GM12873 (cell line): Measurements from ENCODE around the gene RFC3.

Experiments used
- TF ChIP-seq, protein P1 (sequence below): IDR thresholded peaks from 2 replicates; pipeline ENCODE4 v1.5.1; 2012; ENCODE audit warnings: low read depth, mild to moderate bottlenecking, moderate library complexity, low read length, control low read depth; ENCODE audit not compliant: insufficient read depth; ENCODE audit errors: missing control alignments

RFC3 gene

DNA sequence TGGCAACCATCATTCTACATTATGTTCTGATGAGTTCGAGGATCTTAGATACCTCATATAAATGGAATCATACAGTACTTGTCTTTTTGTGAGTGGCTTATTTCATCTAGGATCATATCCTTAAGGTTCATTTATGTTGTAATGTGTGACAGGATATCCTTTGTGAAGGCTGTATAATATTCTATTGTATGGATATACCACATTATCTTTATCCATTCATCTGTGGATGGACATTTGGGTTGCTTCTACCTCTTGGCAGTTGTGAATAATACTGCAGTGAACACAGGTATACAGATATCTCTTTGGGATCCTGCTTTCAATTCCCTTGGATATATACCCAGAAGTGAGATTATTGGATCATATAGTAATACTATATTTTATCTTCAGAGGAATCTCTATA is 33.2 kb upstream of the RFC3 start:
- TF ChIP-seq, protein P1, sequence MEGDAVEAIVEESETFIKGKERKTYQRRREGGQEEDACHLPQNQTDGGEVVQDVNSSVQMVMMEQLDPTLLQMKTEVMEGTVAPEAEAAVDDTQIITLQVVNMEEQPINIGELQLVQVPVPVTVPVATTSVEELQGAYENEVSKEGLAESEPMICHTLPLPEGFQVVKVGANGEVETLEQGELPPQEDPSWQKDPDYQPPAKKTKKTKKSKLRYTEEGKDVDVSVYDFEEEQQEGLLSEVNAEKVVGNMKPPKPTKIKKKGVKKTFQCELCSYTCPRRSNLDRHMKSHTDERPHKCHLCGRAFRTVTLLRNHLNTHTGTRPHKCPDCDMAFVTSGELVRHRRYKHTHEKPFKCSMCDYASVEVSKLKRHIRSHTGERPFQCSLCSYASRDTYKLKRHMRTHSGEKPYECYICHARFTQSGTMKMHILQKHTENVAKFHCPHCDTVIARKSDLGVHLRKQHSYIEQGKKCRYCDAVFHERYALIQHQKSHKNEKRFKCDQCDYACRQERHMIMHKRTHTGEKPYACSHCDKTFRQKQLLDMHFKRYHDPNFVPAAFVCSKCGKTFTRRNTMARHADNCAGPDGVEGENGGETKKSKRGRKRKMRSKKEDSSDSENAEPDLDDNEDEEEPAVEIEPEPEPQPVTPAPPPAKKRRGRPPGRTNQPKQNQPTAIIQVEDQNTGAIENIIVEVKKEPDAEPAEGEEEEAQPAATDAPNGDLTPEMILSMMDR = no peak

DNA sequence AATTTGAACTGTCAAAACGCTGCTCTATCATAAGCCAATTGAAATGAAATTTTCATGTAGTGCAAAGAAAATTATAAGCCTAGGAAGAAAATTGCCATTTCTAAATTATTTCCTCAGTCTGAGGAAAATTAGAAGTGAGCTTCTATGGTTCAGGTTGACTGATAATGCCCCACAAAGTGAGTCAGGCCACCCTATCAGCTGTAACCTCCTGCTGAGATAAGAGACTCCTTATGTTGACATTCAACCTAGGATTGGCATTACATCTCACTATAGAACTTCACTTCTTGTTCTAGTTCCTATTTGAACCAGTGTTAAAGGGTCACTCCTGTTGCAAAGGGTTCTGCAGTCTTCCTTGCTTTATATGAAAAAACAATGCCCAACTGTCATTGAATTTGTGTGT is 32.6 kb upstream of the RFC3 start:
- TF ChIP-seq, protein P1 = no peak

DNA sequence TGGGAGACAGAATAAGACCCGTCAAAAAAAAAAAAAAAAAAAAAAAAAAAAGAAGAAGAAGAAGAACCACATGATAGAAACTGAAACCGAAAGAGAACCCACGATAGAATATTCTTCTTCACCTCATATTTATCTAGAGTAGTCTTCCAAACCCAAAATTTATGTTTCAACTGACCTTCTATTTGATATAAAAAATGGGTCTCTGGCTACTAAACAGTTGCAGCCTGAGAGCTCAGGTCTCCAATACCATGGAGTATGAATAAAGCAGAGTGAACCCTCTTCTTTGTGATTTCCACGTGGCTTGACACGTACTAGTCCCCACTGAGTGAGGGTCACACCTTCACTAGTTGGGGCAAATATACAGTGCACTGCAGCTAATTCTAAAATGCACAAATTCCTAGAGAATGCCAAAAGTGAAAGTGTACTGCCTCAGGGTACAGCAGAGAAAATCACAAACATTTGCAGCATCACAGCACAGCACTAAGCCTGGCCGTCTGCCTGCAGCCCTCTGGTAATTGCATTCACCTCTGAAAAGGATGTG is 30.8 kb upstream of the RFC3 start:
- TF ChIP-seq, protein P1 = no peak

DNA sequence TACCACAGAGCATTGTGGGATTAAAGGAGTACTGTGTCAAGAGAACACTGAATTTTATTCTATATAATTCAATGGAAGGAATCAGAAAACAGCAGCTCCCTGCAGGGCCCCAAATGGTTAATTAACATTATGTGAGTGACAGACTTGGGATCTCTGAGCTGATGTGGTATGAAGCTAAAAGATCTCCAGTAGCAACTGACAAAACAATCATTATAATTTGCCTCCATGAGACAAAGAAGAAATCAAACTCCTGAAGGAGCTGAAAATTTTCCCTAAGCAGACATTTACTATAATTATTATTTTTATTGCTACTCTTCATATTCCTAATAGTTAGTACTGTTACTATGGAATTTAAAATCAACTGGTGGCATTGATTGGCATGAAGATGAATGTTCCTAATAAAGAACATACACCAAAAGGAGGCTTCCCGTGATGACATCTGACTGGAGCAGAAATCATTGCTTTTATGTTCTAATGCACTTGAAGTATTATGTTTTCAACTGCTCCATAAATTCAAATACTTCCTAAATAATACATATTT is 28.8 kb upstream of the RFC3 start:
- TF ChIP-seq, protein P1 = no peak

DNA sequence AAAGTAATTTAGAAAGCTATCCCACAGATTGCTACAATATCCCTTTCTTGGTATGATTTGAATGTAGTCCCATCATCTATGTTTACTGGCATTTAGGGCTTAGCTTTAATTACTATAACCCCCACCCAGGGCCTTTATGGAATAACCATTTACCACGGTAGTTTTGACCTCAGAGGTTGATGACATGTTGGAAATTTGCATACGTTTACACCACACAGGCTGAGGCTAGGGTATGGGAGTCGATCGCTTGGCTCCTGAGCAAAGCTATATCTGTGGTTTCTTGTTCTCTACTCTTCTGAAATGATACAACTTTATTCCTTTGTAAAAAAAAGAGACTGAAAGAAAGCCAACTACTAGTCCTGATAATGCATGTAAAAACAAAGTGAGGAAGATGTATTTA is 28.2 kb upstream of the RFC3 start:
- TF ChIP-seq, protein P1 = no peak

DNA sequence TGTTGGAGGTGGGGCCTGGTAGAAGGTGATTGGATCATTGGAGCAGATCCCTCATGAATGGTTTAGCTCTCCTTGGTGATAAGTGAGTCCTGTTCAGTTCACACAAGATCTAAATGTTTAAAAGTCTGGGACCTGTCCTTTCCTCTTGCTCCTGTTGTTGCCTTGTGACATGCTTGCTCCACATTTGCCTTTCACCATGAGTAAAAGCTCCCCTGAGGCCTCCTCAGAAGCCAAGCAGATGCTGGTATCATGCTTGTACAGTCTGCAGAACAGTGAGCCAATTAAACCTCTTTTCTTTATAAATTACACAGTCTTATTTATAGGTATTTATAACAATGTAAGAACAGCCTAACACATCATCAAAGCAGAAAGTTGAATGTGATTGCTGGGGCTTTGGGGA is 24.2 kb upstream of the RFC3 start:
- TF ChIP-seq, protein P1 = no peak

DNA sequence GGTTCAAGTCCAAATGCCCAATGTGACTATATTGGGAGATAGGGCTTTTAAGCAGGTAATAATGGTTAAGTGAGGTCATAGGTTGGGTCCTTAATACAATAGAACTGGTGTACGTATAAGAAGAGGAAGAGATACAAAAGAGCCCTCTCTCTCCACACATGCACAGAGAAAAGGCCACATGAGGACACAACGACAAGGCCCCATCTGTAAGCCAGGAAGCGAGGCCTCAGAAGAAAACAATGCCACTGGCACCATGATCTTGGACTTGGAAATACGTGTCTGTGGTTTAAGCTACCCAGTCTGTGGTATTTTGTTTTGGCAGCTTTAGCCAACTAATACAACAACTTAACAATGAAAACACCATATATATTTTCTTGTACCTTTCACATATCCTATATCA is 23.4 kb upstream of the RFC3 start:
- TF ChIP-seq, protein P1 = no peak
